ENCODE measurements around the gene SCNN1G. TPM values are rescaled to one million over a fixed set of nuclear protein-coding genes. Genes with fewer than 3 reads are reported as not detected.

The SCNN1G gene
- total and polyA plus RNA-seq, 9 of the 15 experiments (the other 6 are each of a cell fraction or from before 2014, with no cell fraction given), result not detected

- TF ChIP-seq PATZ1 (CRISPR knock-in tag; IDR thresholded peaks at IDR 0.05; ENCODE audit: borderline replicate concordance), result no peak
- peak; percentile 48; the same call in 1 of the 2 replicates for TF ChIP-seq ZNF766 (CRISPR knock-in tag; conservative IDR thresholded peaks at IDR 0.05)
- no peak for TF ChIP-seq RBM34 (IDR thresholded peaks at IDR 0.05; ENCODE audit: borderline replicate concordance, insufficient read depth, low read length)
- no peak for TF ChIP-seq FOXJ2 (tag; IDR thresholded peaks at IDR 0.05)
- TF ChIP-seq AFF1 (IDR thresholded peaks at IDR 0.05; ENCODE audit: low read depth in 1 of 2, partially characterized antibody in 2 of 2), result peak in 1 of 2 experiments; percentile 42
Observed at GRCh38 chr16:23174622-23175021, 7.9 kb upstream of the SCNN1G start (continued).
